Measurements from ENCODE around the gene RHBDD1. TPM values are rescaled to one million over a fixed set of nuclear protein-coding genes. Genes with fewer than 3 reads are reported as not detected.

The RHBDD1 gene
- polyA plus RNA-seq, 3 donors = 8.1 to 19.5 (median 15.5) TPM

DNA sequence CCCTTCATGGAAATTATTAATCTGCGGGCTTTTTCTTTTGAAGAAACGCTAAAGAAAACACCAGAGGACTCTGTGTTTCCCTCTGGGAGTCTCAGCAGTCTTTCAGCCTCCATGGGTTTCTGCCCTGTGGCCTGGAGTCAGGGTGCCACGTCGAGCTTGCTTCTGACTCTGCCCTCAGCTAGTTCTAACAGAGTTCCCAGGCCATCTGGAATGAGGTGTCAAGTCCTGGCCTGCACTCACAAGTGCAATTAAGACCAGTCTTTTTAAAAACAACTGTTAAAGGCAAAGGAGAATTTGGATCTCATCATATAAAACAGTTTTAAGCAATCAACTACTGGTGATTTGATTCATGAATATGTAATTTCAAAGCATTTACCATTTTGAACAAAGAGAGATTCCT is 157.3 kb downstream of the RHBDD1 start:
- Mint-ChIP-seq H3K36me3 (peaks cover 14 to 31% of the 10 kb centered on the region in 2 donors), H3K27me3 (ENCODE audit: low read depth in 3 of 3) (peaks cover 0 to 2% (median 0%) of the 10 kb centered on the region in 3 donors), H3K4me3 (no peak overlapping the region), H3K9me3 (peaks cover 0 to 3% (median 0%) of the 10 kb centered on the region in 7 donors), H3K4me1 (peaks cover 4% of the 10 kb centered on the region), H3K27ac (no peak overlapping the region)
- Histone ChIP-seq H3K4me3 (replicated peaks in 1 of 3; ENCODE audit: low read depth in 2 of 3, low read length in 3 of 3) (no peak overlapping the region), H3K9ac (ENCODE audit: insufficient read depth, low read length, poor library complexity, severe bottlenecking) (no peak overlapping the region), H3K4me1 (ENCODE audit: control insufficient read depth in 1 of 2, insufficient read depth in 2 of 2, low read length in 2 of 2) (no peaks in the 10 kb centered on the region), H3K36me3 (replicated peaks in 1 of 2; ENCODE audit: control insufficient read depth in 1 of 2, insufficient read depth in 2 of 2, low read length in 2 of 2) (peaks cover 2 to 23% of the 10 kb centered on the region in 2 donors), H3K27ac (ENCODE audit: low read depth in 1 of 2, low read length in 2 of 2) (no peak overlapping the region), H3K4me2 (replicated peaks; ENCODE audit: extremely low read depth, low read length, poor library complexity, severe bottlenecking) (no peak overlapping the region), H3K9me3 (replicated peaks in 1 of 2; ENCODE audit: control insufficient read depth in 1 of 2, insufficient read depth in 1 of 2, low read length in 2 of 2) (no peaks in the 10 kb centered on the region), H3K27me3 (ENCODE audit: control insufficient read depth in 2 of 2, insufficient read depth in 2 of 2, low read length in 2 of 2) (no peaks in the 10 kb centered on the region), H2AFZ (ENCODE audit: insufficient read depth, low read depth, low read length, poor library complexity, severe bottlenecking) (no peak overlapping the region), H4K20me1 (ENCODE audit: insufficient read depth, low read length) (no peaks in the 10 kb centered on the region), H3K79me2 (ENCODE audit: insufficient read depth, low read length) (no peaks in the 10 kb centered on the region)
- no peak for DNase-seq
- TF ChIP-seq CTCF (IDR thresholded peaks at IDR 0.05) = no peak
- intact Hi-C loops (cut with micrococcal nuclease) = no loop called here
- WGBS (ENCODE audit: insufficient coverage) = 94% methylated on average over 4 of the region's 4 CpGs

GRCh38 chr2:226994775-226995174 is 158.9 kb downstream of the RHBDD1 start:
- peaks cover 2 to 23% of the 10 kb centered on the region in 2 donors for H3K36me3 ChIP-seq (replicated peaks in 1 of 2; ENCODE audit: control insufficient read depth in 1 of 2, insufficient read depth in 2 of 2, low read length in 2 of 2)
- no peak overlapping the region for H3K4me3 ChIP-seq (replicated peaks in 1 of 3; ENCODE audit: low read depth in 2 of 3, low read length in 3 of 3)
- no peaks in the 10 kb centered on the region for H3K79me2 ChIP-seq (ENCODE audit: insufficient read depth, low read length)
- H3K9me3 ChIP-seq (replicated peaks in 1 of 2; ENCODE audit: control insufficient read depth in 1 of 2, insufficient read depth in 1 of 2, low read length in 2 of 2) = no peaks in the 10 kb centered on the region
- no peaks in the 10 kb centered on the region for H3K27me3 ChIP-seq (ENCODE audit: control insufficient read depth in 2 of 2, insufficient read depth in 2 of 2, low read length in 2 of 2)
- Mint-ChIP-seq H3K36me3 (peaks cover 19 to 34% of the 10 kb centered on the region in 2 donors), H3K4me3 (no peak overlapping the region), H3K9me3 (peaks cover 0 to 3% (median 0%) of the 10 kb centered on the region in 7 donors), H3K4me1 (peaks cover 11% of the 10 kb centered on the region), H3K27me3 (ENCODE audit: low read depth in 3 of 3) (peaks cover 0 to 2% (median 0%) of the 10 kb centered on the region in 3 donors), H3K27ac (no peak overlapping the region)
- DNase-seq = no peak
- no peak for TF ChIP-seq CTCF (IDR thresholded peaks at IDR 0.05)
- no peak overlapping the region for H3K4me2 ChIP-seq (replicated peaks; ENCODE audit: extremely low read depth, low read length, poor library complexity, severe bottlenecking)
- H3K27ac ChIP-seq (ENCODE audit: low read depth in 1 of 2, low read length in 2 of 2) = no peak overlapping the region
- no peak overlapping the region for H3K9ac ChIP-seq (ENCODE audit: insufficient read depth, low read length, poor library complexity, severe bottlenecking)
- H2AFZ ChIP-seq (ENCODE audit: insufficient read depth, low read depth, low read length, poor library complexity, severe bottlenecking) = no peak overlapping the region
- WGBS (ENCODE audit: insufficient coverage) = 96% methylated on average over 2 of the region's 4 CpGs
- H4K20me1 ChIP-seq (ENCODE audit: insufficient read depth, low read length) = no peaks in the 10 kb centered on the region
- intact Hi-C loops (cut with micrococcal nuclease) = no loop called here
- peaks cover 3 to 6% of the 10 kb centered on the region in 2 donors for H3K4me1 ChIP-seq (ENCODE audit: control insufficient read depth in 1 of 2, insufficient read depth in 2 of 2, low read length in 2 of 2)

Measured in CD14-positive monocyte (primary cell).